Activated CD4-positive, alpha-beta T cell treated with anti-CD3 and anti-CD28 coated beads for 1 hour (primary cell): Measurements from ENCODE around the gene ERICH2.
"Not testable (repeated sequence)": the region's sequence is repeated elsewhere in the genome, so short reads cannot be mapped to it uniquely, and the experiment has no call there.

Experiments used
- DNase-seq: peaks from one replicate; pipeline ENCODE4 v3.0.0-alpha.2; 2020

The ERICH2 gene

GRCh38 chr2:170770008-170770605 lies at the start of gene ERICH2:
Gene ERICH2 (plus strand): TSS chr2:170770378. CDS start chr2:170770682, 304 bp downstream.
- DNase-seq, result no peak

- DNase-seq, result no peak
Observed at GRCh38 chr2:170721678-170722077, 48.5 kb upstream of the ERICH2 start.

GRCh38 chr2:170722301-170722700 lies 47.9 kb upstream of the ERICH2 start:
- DNase-seq, result no peak

GRCh38 chr2:170723446-170723958 lies 46.7 kb upstream of the ERICH2 start:
- DNase-seq, result no peak

- DNase-seq, result no peak
Observed at GRCh38 chr2:170733798-170734600, 36.2 kb upstream of the ERICH2 start.

- not testable (repeated sequence) for DNase-seq
Observed at GRCh38 chr2:170734601-170735000, 35.6 kb upstream of the ERICH2 start.

GRCh38 chr2:170736628-170737027 lies 33.5 kb upstream of the ERICH2 start:
- no peak for DNase-seq

GRCh38 chr2:170737406-170737805 lies 32.8 kb upstream of the ERICH2 start:
- no peak for DNase-seq

GRCh38 chr2:170737821-170738220 lies 32.4 kb upstream of the ERICH2 start:
- DNase-seq, result no peak

- no peak for DNase-seq
Observed at GRCh38 chr2:170739048-170739447, 31.1 kb upstream of the ERICH2 start.

GRCh38 chr2:170739507-170740046 lies 30.6 kb upstream of the ERICH2 start:
- no peak for DNase-seq

- no peak for DNase-seq
Observed at GRCh38 chr2:170740660-170741059, 29.5 kb upstream of the ERICH2 start.

- no peak for DNase-seq
Observed at GRCh38 chr2:170742000-170742399, 28.2 kb upstream of the ERICH2 start.

GRCh38 chr2:170742896-170743529 lies 27.2 kb upstream of the ERICH2 start:
- DNase-seq, result no peak

- no peak for DNase-seq
Observed at GRCh38 chr2:170743530-170744239, 26.5 kb upstream of the ERICH2 start.

GRCh38 chr2:170744248-170745002 lies 25.8 kb upstream of the ERICH2 start:
- no peak for DNase-seq

GRCh38 chr2:170745305-170745704 lies 24.9 kb upstream of the ERICH2 start:
- no peak for DNase-seq

- DNase-seq, result no peak
Observed at GRCh38 chr2:170747921-170748320, 22.3 kb upstream of the ERICH2 start.

- DNase-seq, result not testable (repeated sequence)
Observed at GRCh38 chr2:170751555-170751954, 18.6 kb upstream of the ERICH2 start.

GRCh38 chr2:170761572-170761971 lies 8.6 kb upstream of the ERICH2 start:
- no peak for DNase-seq

- no peak for DNase-seq
Observed at GRCh38 chr2:170762760-170763159, 7.4 kb upstream of the ERICH2 start.

- no peak for DNase-seq
Observed at GRCh38 chr2:170763232-170763631, 6.9 kb upstream of the ERICH2 start.
